ENCODE results near the gene WWOX.

GRCh38 chr16:78428193-78428592, 328.7 kb downstream of the WWOX start:
- TF ChIP-seq POLR2AphosphoS5 (IDR thresholded peaks at IDR 0.05) (no peak), CTCF (IDR thresholded peaks at IDR 0.05) (no peak), EP300 (IDR thresholded peaks at IDR 0.05) (no peak), POLR2A (IDR thresholded peaks at IDR 0.05) (no peak)
